Keratinocyte (primary cell): ENCODE measurements around the gene B4GALNT3. TPM values are rescaled to one million over a fixed set of nuclear protein-coding genes. Genes with fewer than 3 reads are reported as not detected.

Source experiments
- DNase-seq: peaks from one replicate; pipeline ENCODE4 v3.0.0-alpha.2; 2011; ENCODE audit warnings: low read depth, missing footprints, low spot score
- FAIRE-seq: peaks from 2 replicates; lab custom pipeline; 2011; peaks lifted over from hg19 to GRCh38; lab: Jason Lieb, UNC
- H2AFZ ChIP-seq: 2 replicates; pipeline ENCODE4 v1.6.0; 2012; ENCODE audit warnings: low read length, control low read depth, inconsistent platforms; ENCODE audit not compliant: control insufficient read depth
- H3K27ac ChIP-seq: 2 replicates; pipeline ENCODE4 v1.5.1; 2011; ENCODE audit warnings: low read length; ENCODE audit not compliant: control insufficient read depth, insufficient read depth
- H3K27me3 ChIP-seq: 3 replicates; pipeline ENCODE4 v1.6.0; 2011; ENCODE audit warnings: low read length; ENCODE audit not compliant: control insufficient read depth, insufficient read depth; ENCODE audit errors: extremely low read depth
- H3K36me3 ChIP-seq, 2 experiments: 2 replicates in 1 of 2; 3 replicates in 1 of 2; pipeline ENCODE4 v1.5.1; 2011; ENCODE audit warnings: low read length in 2 of 2, mild to moderate bottlenecking in 1 of 2; ENCODE audit not compliant: control insufficient read depth in 2 of 2, insufficient read depth in 2 of 2; ENCODE audit errors: extremely low read depth in 1 of 2
- H3K4me1 ChIP-seq: 3 replicates; pipeline ENCODE4 v1.5.1; 2011; ENCODE audit warnings: low read length; ENCODE audit not compliant: control insufficient read depth, insufficient read depth; ENCODE audit errors: extremely low read depth
- H3K4me2 ChIP-seq: 3 replicates; pipeline ENCODE4 v1.6.0; 2011; ENCODE audit warnings: low read depth, low read length; ENCODE audit not compliant: control insufficient read depth, insufficient read depth; ENCODE audit errors: extremely low read depth
- H3K4me3 ChIP-seq, 3 experiments: fragments of 200-600 bp in 1 of 3; sonication (generic) in 1 of 3; 2 replicates in 2 of 3; 3 replicates in 1 of 3; pipeline ENCODE4 v1.5.1; 2011 to 2016; ENCODE audit warnings: low read length in 3 of 3, mild to moderate bottlenecking in 3 of 3, control low read depth in 2 of 3, inconsistent platforms in 1 of 3, low read depth in 1 of 3, mixed read lengths in 1 of 3, mixed run types in 1 of 3, moderate library complexity in 1 of 3; ENCODE audit not compliant: control insufficient read depth in 2 of 3, insufficient read depth in 2 of 3; ENCODE audit errors: extremely low read depth in 1 of 3
- H3K79me2 ChIP-seq: 2 replicates; pipeline ENCODE4 v1.6.0; 2012; ENCODE audit warnings: low read length; ENCODE audit not compliant: control insufficient read depth, insufficient read depth
- H3K9ac ChIP-seq: 3 replicates; pipeline ENCODE4 v1.6.0; 2011; ENCODE audit warnings: low read length; ENCODE audit not compliant: control insufficient read depth, insufficient read depth; ENCODE audit errors: extremely low read depth
- H3K9me1 ChIP-seq: 3 replicates; pipeline ENCODE4 v1.6.0; 2011; ENCODE audit warnings: low read length; ENCODE audit not compliant: control insufficient read depth, insufficient read depth; ENCODE audit errors: extremely low read depth
- H3K9me3 ChIP-seq: 2 replicates; pipeline ENCODE4 v1.5.1; 2012; ENCODE audit warnings: low read depth, low read length; ENCODE audit not compliant: control insufficient read depth
- H4K20me1 ChIP-seq: 3 replicates; pipeline ENCODE4 v1.6.0; 2011; ENCODE audit warnings: low read length; ENCODE audit not compliant: control insufficient read depth, insufficient read depth; ENCODE audit errors: extremely low read depth
- EZH2 ChIP-seq: IDR thresholded peaks from one replicate; pipeline ENCODE4 v1.6.1; 2012; ENCODE audit warnings: inconsistent platforms, mild to moderate bottlenecking, low read length, moderate library complexity
- dilution Hi-C: fragments of 300-500 bp; cut with MboI; formaldehyde crosslinking; loops from one replicate; pipeline ENCODE4 v1.7.0; 2020; ENCODE audit warnings: low sequenced_read_pairs; ENCODE audit not compliant: extremely low pct_ligation_motif_present
- polyA plus RNA-seq, 5 experiments: library from polyadenylated mRNA; depleted of rRNA in 3 of 5; stranded (reverse) in 3 of 5; stranded (forward) in 1 of 5; unstranded in 1 of 5; fragments of >200 nt; gene quantifications; 1 replicate in 1 of 5; 2 replicates in 3 of 5; 3 replicates in 1 of 5; pipeline versions ENCODE4 v1.2.1 to v1.2.3, GENCODE V29; 2011 to 2012; ENCODE audit warnings: missing spikeins in 2 of 5, low read depth in 1 of 5, low replicate concordance in 1 of 5
- TF ChIP-seq, protein P1 (sequence below), 3 experiments: IDR thresholded peaks in 1 of 3; conservative IDR thresholded peaks in 1 of 3; optimal IDR thresholded peaks in 1 of 3; 2 replicates in 2 of 3; 3 replicates in 1 of 3; pipeline versions ENCODE3 to v1.5.1; 2011; ENCODE audit warnings: low read length in 3 of 3, mild to moderate bottlenecking in 3 of 3, moderate library complexity in 2 of 3, control low read depth in 1 of 3, inconsistent platforms in 1 of 3; ENCODE audit not compliant: insufficient read depth in 2 of 3; ENCODE audit errors: extremely low read depth in 1 of 3

B4GALNT3 gene
- polyA plus RNA-seq, 1 donor (not counting 4 experiments of a cell fraction or from before 2014, with no cell fraction given), result 7.5 TPM

DNA sequence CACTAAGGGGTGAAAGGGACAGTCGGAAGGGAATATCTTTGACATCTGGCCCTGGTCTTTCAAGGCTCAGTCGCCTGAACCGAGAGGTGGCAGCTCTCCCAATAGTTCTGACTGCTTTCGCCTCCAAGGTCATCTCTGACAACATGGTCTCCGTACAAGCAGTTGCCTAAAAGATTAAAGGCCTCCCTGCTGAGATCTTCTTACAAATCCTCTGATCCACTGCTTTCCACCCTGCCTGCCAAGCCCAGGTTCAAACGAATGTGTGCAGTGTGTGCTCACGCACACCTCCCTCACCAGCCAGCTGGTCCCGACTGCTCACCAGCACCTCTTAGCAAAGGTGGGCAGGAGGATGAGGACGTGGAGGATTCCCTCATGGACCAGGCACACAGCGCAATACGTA, 10.4 kb downstream of the B4GALNT3 start:
- Histone ChIP-seq H4K20me1 (no peaks in the 10 kb centered on the region), H3K36me3 (no peaks in the 10 kb centered on the region), H3K27ac (no peak overlapping the region), H3K9me1 (no peaks in the 10 kb centered on the region), H3K4me3 (no peak overlapping the region), H3K4me1 (peaks cover 20% of the 10 kb centered on the region), H3K27me3 (no peaks in the 10 kb centered on the region), H2AFZ (no peak overlapping the region), H3K4me2 (no peak overlapping the region), H3K9ac (no peak overlapping the region), H3K79me2 (no peaks in the 10 kb centered on the region), H3K9me3 (no peaks in the 10 kb centered on the region)
- TF ChIP-seq, protein P1, sequence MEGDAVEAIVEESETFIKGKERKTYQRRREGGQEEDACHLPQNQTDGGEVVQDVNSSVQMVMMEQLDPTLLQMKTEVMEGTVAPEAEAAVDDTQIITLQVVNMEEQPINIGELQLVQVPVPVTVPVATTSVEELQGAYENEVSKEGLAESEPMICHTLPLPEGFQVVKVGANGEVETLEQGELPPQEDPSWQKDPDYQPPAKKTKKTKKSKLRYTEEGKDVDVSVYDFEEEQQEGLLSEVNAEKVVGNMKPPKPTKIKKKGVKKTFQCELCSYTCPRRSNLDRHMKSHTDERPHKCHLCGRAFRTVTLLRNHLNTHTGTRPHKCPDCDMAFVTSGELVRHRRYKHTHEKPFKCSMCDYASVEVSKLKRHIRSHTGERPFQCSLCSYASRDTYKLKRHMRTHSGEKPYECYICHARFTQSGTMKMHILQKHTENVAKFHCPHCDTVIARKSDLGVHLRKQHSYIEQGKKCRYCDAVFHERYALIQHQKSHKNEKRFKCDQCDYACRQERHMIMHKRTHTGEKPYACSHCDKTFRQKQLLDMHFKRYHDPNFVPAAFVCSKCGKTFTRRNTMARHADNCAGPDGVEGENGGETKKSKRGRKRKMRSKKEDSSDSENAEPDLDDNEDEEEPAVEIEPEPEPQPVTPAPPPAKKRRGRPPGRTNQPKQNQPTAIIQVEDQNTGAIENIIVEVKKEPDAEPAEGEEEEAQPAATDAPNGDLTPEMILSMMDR (optimal IDR thresholded peaks at IDR 0.05 in 1 of 3, IDR thresholded peaks at IDR 0.05 in 1 of 3, conservative IDR thresholded peaks at IDR 0.05 in 1 of 3; ENCODE audit: extremely low read depth in 1 of 3, insufficient read depth in 2 of 3, low read length in 3 of 3), result no peak
- no peak for TF ChIP-seq EZH2
- dilution Hi-C loops, result no loop called here
- FAIRE-seq (no peak), DNase-seq (no peak)

DNA sequence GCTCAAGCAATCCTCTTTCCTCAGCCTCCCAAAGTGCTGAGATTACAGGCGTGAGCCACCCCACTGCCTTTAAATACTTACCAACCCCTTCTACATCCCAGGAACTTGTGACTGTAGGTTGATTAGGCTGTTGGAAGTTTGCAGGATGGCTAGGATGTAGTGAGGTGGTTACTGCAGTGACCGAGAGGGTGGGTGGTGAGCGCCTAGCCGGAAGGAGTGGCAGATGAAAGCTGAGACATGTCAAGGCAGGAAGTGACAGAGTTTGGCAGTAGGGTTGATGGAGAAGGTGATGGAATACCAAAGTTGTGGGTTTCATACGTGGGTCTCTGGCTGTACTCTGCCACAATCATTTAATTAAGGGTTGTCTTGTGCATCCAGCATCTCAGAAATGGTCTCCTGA, 13.5 kb downstream of the B4GALNT3 start:
- peaks cover 13% of the 10 kb centered on the region for H3K4me1 ChIP-seq
- H3K79me2 ChIP-seq, result no peaks in the 10 kb centered on the region
- FAIRE-seq, result peak; percentile 41
- dilution Hi-C loops, result no loop called here
- TF ChIP-seq, protein P1 (optimal IDR thresholded peaks at IDR 0.05 in 1 of 3, IDR thresholded peaks at IDR 0.05 in 1 of 3, conservative IDR thresholded peaks at IDR 0.05 in 1 of 3; ENCODE audit: extremely low read depth in 1 of 3, insufficient read depth in 2 of 3, low read length in 3 of 3), result no peak
- TF ChIP-seq EZH2, result no peak
- peaks cover 1 to 3% of the 10 kb centered on the region in 2 experiments for H3K36me3 ChIP-seq
- DNase-seq, result no peak
- H3K4me2 ChIP-seq, result peak overlapping the region; percentile 8
- H3K9me3 ChIP-seq, result no peaks in the 10 kb centered on the region
- H3K4me3 ChIP-seq, result no peak overlapping the region
- no peak overlapping the region for H2AFZ ChIP-seq
- no peaks in the 10 kb centered on the region for H3K9me1 ChIP-seq
- H3K27ac ChIP-seq, result no peak overlapping the region
- no peaks in the 10 kb centered on the region for H3K27me3 ChIP-seq
- no peak overlapping the region for H3K9ac ChIP-seq
- no peaks in the 10 kb centered on the region for H4K20me1 ChIP-seq
